Endothelial cell of umbilical vein (primary cell): ENCODE data around the gene SZT2. TPM values are rescaled to one million over a fixed set of nuclear protein-coding genes. Genes with fewer than 3 reads are reported as not detected.

Experiments
- BruUV-seq: library from RNA; stranded (reverse); fragments of 400-500 nt; replicated peaks from 2 replicates; lab custom pipeline; 2021; lab: Mats Ljungman, UMichigan
- CTCF ChIA-PET: fragments of 300-600, 350-600 bp; sonication (Branson Sonifier 250); formaldehyde crosslinking; loops from one replicate; lab custom pipeline; 2021; ENCODE audit warnings: antibody characterized with exemption, inconsistent platforms; lab: Charles Lee
- POLR2A ChIA-PET: fragments of 300-600, 350-600 bp; sonication (Branson Sonifier 250); formaldehyde crosslinking; loops from one replicate; lab custom pipeline; 2021; ENCODE audit warnings: antibody characterized with exemption, inconsistent platforms; lab: Charles Lee
- DNase-seq: peaks from one replicate; pipeline ENCODE4 v3.0.0-alpha.2; 2011; ENCODE audit warnings: low read depth, low spot score
- FAIRE-seq: peaks from 2 replicates; lab custom pipeline; 2011; peaks lifted over from hg19 to GRCh38; lab: Jason Lieb, UNC
- H2AFZ ChIP-seq: 2 replicates; pipeline ENCODE4 v1.6.0; 2012; ENCODE audit warnings: low read depth, low read length, control low read depth, inconsistent platforms
- H3K27ac ChIP-seq: 2 replicates; pipeline ENCODE4 v1.5.1; 2011; ENCODE audit warnings: low read depth, mild to moderate bottlenecking, control low read depth, low read length, moderate library complexity; ENCODE audit not compliant: insufficient read depth
- H3K27me3 ChIP-seq, 2 experiments: 2 replicates each; pipeline versions ENCODE4 v1.6.0 to v1.6.1; 2011; ENCODE audit warnings: low read length in 2 of 2, mixed read lengths in 1 of 2; ENCODE audit not compliant: control insufficient read depth in 2 of 2, insufficient read depth in 2 of 2
- H3K36me3 ChIP-seq, 2 experiments: 2 replicates in 1 of 2; 3 replicates in 1 of 2; pipeline ENCODE4 v1.5.1; 2011; ENCODE audit warnings: low read length in 2 of 2, mild to moderate bottlenecking in 1 of 2, moderate library complexity in 1 of 2; ENCODE audit not compliant: control insufficient read depth in 2 of 2, insufficient read depth in 2 of 2; ENCODE audit errors: extremely low read depth in 1 of 2
- H3K4me1 ChIP-seq: 3 replicates; pipeline ENCODE4 v1.5.1; 2011; ENCODE audit warnings: mild to moderate bottlenecking, low read length; ENCODE audit not compliant: control insufficient read depth, insufficient read depth; ENCODE audit errors: extremely low read depth
- H3K4me2 ChIP-seq: 2 replicates; pipeline ENCODE4 v1.6.1; 2011; ENCODE audit warnings: low read length, control low read depth, mixed read lengths; ENCODE audit not compliant: insufficient read depth
- H3K4me3 ChIP-seq, 3 experiments: fragments of 200-600 bp in 1 of 3; sonication (generic), shearing (Covaris generic) in 1 of 3; replicated peaks in 1 of 3; 2 replicates each; pipeline ENCODE4 v1.5.1; 2011 to 2016; ENCODE audit warnings: control low read depth in 3 of 3, low read length in 3 of 3, mild to moderate bottlenecking in 2 of 3, inconsistent platforms in 1 of 3, low read depth in 1 of 3, moderate library complexity in 1 of 3; ENCODE audit not compliant: insufficient read depth in 1 of 3
- H3K79me2 ChIP-seq: 2 replicates; pipeline ENCODE4 v1.6.0; 2012; ENCODE audit warnings: low read length, inconsistent platforms; ENCODE audit not compliant: control insufficient read depth, insufficient read depth
- H3K9ac ChIP-seq: replicated peaks from 2 replicates; pipeline ENCODE3; 2011; ENCODE audit warnings: low read length, control low read depth; ENCODE audit not compliant: insufficient read depth; ENCODE audit errors: extremely low read depth
- H3K9me1 ChIP-seq: replicated peaks from 3 replicates; pipeline ENCODE4 v1.6.0; 2011; ENCODE audit warnings: mild to moderate bottlenecking, low read length; ENCODE audit not compliant: control insufficient read depth, insufficient read depth; ENCODE audit errors: extremely low read depth
- H3K9me3 ChIP-seq: replicated peaks from 2 replicates; pipeline ENCODE4 v1.5.1; 2012; ENCODE audit warnings: low read length, inconsistent platforms; ENCODE audit not compliant: control insufficient read depth, insufficient read depth
- H4K20me1 ChIP-seq: replicated peaks from 2 replicates; pipeline ENCODE3; 2011; ENCODE audit warnings: mild to moderate bottlenecking, low read length; ENCODE audit not compliant: control insufficient read depth, insufficient read depth; ENCODE audit errors: extremely low read depth
- EZH2 ChIP-seq: IDR thresholded peaks from 2 replicates; pipeline ENCODE4 v1.6.1; 2012; ENCODE audit warnings: borderline replicate concordance, low read depth, mild to moderate bottlenecking, moderate library complexity, low read length, inconsistent platforms; ENCODE audit not compliant: severe bottlenecking
- FOS ChIP-seq: IDR thresholded peaks from 2 replicates; pipeline ENCODE4 v1.6.1; 2011; ENCODE audit warnings: mild to moderate bottlenecking, low read length, moderate library complexity, borderline replicate concordance; ENCODE audit not compliant: insufficient read depth
- GATA2 ChIP-seq: IDR thresholded peaks from 2 replicates; pipeline ENCODE4 v1.7.0; 2011; ENCODE audit warnings: low read depth, mild to moderate bottlenecking, moderate library complexity, mixed read lengths, low read length; ENCODE audit not compliant: insufficient read length, insufficient read depth
- JUN ChIP-seq: IDR thresholded peaks from 2 replicates; pipeline ENCODE4 v1.6.1; 2011; ENCODE audit warnings: borderline replicate concordance, low read depth; ENCODE audit not compliant: insufficient read length, insufficient read depth
- MAX ChIP-seq: IDR thresholded peaks from 2 replicates; pipeline ENCODE4 v1.6.1; 2011; ENCODE audit not compliant: insufficient read depth, insufficient read length
- MYC ChIP-seq: IDR thresholded peaks from one replicate; pipeline ENCODE4 v1.6.1; 2011; ENCODE audit warnings: mild to moderate bottlenecking, low read depth, low read length
- POLR2A ChIP-seq: IDR thresholded peaks from 2 replicates; pipeline ENCODE4 v1.6.1; 2012; ENCODE audit warnings: low read depth, mild to moderate bottlenecking, control low read depth, low read length
- POLR2AphosphoS5 ChIP-seq: IDR thresholded peaks from 2 replicates; pipeline ENCODE4 v1.6.1; 2012; ENCODE audit warnings: low read depth, mild to moderate bottlenecking, control low read depth, low read length, moderate library complexity; ENCODE audit not compliant: insufficient read depth
- dilution Hi-C: fragments of 300-500 bp; cut with MboI; formaldehyde crosslinking; loops from one replicate; pipeline ENCODE4 v1.15.0; 2019; ENCODE audit warnings: low sequenced_read_pairs; ENCODE audit not compliant: extremely low pct_ligation_motif_present
- intact Hi-C: fragments of 100-400 bp; cut with micrococcal nuclease; formaldehyde crosslinking; loops from one replicate; pipeline ENCODE4 v1.10.0; 2022
- polyA plus RNA-seq, 4 experiments: library from polyadenylated mRNA; depleted of rRNA in 3 of 4; stranded (reverse) in 3 of 4; unstranded in 1 of 4; fragments of >200 nt; gene quantifications; 2 replicates each; pipeline versions ENCODE4 v1.2.1 to v1.2.3, GENCODE V29; 2011 to 2012; ENCODE audit warnings: missing spikeins in 1 of 4
- total RNA-seq: library from RNA; stranded (reverse); gene quantifications from 2 replicates; pipeline ENCODE4 v1.2.3, GENCODE V29; 2021
- TF ChIP-seq, protein P1 (sequence below), 2 donors: IDR thresholded peaks; 1 replicate in 1 of 2; 2 replicates in 1 of 2; pipeline ENCODE4 v1.5.1; 2011; ENCODE audit warnings: low read length in 2 of 2, mild to moderate bottlenecking in 2 of 2, moderate library complexity in 2 of 2, control low read depth in 1 of 2, inconsistent platforms in 1 of 2, low read depth in 1 of 2; ENCODE audit not compliant: insufficient read depth in 1 of 2; ENCODE audit errors: extremely low read depth in 1 of 2

The SZT2 gene
- total and polyA plus RNA-seq, 2 donors (not counting 3 experiments of a cell fraction or from before 2014, with no cell fraction given), result 11.4 to 49.9 TPM

DNA sequence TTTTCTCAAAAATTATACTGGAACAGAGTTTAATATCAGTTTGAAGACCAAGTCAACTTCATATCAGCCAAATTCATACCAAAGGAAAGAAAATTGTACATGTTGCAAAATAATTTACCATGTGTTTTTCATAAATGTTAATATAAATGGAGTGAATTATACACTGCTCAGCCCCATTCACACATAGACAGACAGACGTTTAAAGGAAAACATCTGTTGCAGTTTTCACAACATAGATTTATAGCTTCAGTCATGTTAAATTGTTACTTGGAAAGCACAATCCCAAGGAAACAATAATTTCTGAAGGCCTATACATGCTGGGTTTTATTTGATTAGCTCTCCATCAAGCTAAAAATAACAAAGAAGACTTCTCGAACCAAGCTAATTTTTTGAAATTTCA lies 91.8 kb downstream of the SZT2 start:
- Histone ChIP-seq H3K36me3 (no peaks in the 10 kb centered on the region), H3K9me1 (no peaks in the 10 kb centered on the region), H3K27me3 (no peaks in the 10 kb centered on the region), H3K4me2 (no peak overlapping the region), H3K27ac (no peak overlapping the region), H3K4me1 (peaks cover 13% of the 10 kb centered on the region), H3K79me2 (no peaks in the 10 kb centered on the region), H3K9ac (no peak overlapping the region), H4K20me1 (no peaks in the 10 kb centered on the region), H3K4me3 (no peak overlapping the region), H2AFZ (no peak overlapping the region), H3K9me3 (no peaks in the 10 kb centered on the region)
- ChIA-PET POLR2A (interaction anchor here (0.6 kb wide), 1 partner anchor 9 kb away, joined by 6 read pairs; no protein-coding TSS in a partner anchor), CTCF (interaction anchor here (0.8 to 1.0 kb wide), 2 partner anchors 11 to 18 kb away, joined by 3 to 4 read pairs; no protein-coding TSS in a partner anchor)
- dilution Hi-C loops, result no loop called here
- intact Hi-C loops, result no loop called here
- BruUV-seq, result no TSS peak
- FAIRE-seq, result peak; percentile 18
- TF ChIP-seq MAX (no peak), GATA2 (no peak), FOS (no peak), EZH2 (no peak), POLR2AphosphoS5 (no peak), JUN (no peak), MYC (no peak), POLR2A (no peak)
- TF ChIP-seq, protein P1, sequence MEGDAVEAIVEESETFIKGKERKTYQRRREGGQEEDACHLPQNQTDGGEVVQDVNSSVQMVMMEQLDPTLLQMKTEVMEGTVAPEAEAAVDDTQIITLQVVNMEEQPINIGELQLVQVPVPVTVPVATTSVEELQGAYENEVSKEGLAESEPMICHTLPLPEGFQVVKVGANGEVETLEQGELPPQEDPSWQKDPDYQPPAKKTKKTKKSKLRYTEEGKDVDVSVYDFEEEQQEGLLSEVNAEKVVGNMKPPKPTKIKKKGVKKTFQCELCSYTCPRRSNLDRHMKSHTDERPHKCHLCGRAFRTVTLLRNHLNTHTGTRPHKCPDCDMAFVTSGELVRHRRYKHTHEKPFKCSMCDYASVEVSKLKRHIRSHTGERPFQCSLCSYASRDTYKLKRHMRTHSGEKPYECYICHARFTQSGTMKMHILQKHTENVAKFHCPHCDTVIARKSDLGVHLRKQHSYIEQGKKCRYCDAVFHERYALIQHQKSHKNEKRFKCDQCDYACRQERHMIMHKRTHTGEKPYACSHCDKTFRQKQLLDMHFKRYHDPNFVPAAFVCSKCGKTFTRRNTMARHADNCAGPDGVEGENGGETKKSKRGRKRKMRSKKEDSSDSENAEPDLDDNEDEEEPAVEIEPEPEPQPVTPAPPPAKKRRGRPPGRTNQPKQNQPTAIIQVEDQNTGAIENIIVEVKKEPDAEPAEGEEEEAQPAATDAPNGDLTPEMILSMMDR (IDR thresholded peaks at IDR 0.05; ENCODE audit: extremely low read depth in 1 of 2, insufficient read depth in 1 of 2, low read depth in 1 of 2, low read length in 2 of 2), result no peak
- DNase-seq, result no peak
